SIG-M5 treated with dmso at 0.1 percent for 504 hours (cell line): ENCODE measurements around the gene BRMS1.
A peak's percentile ranks its signal among the peaks of the same experiment; 100 is the strongest.

Source experiments
- DNase-seq: peaks from one replicate; lab custom pipeline; 2025; ENCODE audit not compliant: unreplicated experiment; lab: John Stamatoyannopoulos, UW

The BRMS1 gene

GRCh38 chr11:66338276-66339161, 6.4 kb downstream of the BRMS1 start:
- no peak for DNase-seq

GRCh38 chr11:66337103-66337899, 7.6 kb downstream of the BRMS1 start:
- DNase-seq = no peak

GRCh38 chr11:66336234-66337102, 8.4 kb downstream of the BRMS1 start, which contains the start of gene RIN1:
TSS of gene RIN1 (minus strand) at chr11:66336434. CDS start at chr11:66336402, 32 bp downstream.
- peak; percentile 41 for DNase-seq

GRCh38 chr11:66335531-66336233, 9.2 kb downstream of the BRMS1 start:
- DNase-seq = no peak

GRCh38 chr11:66334605-66335442, 10.1 kb downstream of the BRMS1 start:
- DNase-seq = peak; percentile 41

- no peak for DNase-seq
Observed at GRCh38 chr11:66333896-66334604, 10.9 kb downstream of the BRMS1 start.

GRCh38 chr11:66333220-66333877, 11.6 kb downstream of the BRMS1 start:
- no peak for DNase-seq

GRCh38 chr11:66332371-66333219, 12.3 kb downstream of the BRMS1 start:
- DNase-seq = no peak

- no peak for DNase-seq
Observed at GRCh38 chr11:66331542-66332370, 13.1 kb downstream of the BRMS1 start.

GRCh38 chr11:66330931-66331330, 14.0 kb downstream of the BRMS1 start:
- DNase-seq = no peak

- DNase-seq = no peak
Observed at GRCh38 chr11:66329165-66329673, 15.7 kb downstream of the BRMS1 start.

GRCh38 chr11:66328302-66329144, 16.4 kb downstream of the BRMS1 start:
- DNase-seq = peak; percentile 72

GRCh38 chr11:66328031-66328301, 16.9 kb downstream of the BRMS1 start:
- DNase-seq = no peak

GRCh38 chr11:66327171-66328030, 17.5 kb downstream of the BRMS1 start:
- DNase-seq = no peak
